ENCODE measurements around the gene LRRC8A.
"Not testable (repeated sequence)": the region's sequence is repeated elsewhere in the genome, so short reads cannot be mapped to it uniquely, and the experiment has no call there.

Gene LRRC8A

DNA sequence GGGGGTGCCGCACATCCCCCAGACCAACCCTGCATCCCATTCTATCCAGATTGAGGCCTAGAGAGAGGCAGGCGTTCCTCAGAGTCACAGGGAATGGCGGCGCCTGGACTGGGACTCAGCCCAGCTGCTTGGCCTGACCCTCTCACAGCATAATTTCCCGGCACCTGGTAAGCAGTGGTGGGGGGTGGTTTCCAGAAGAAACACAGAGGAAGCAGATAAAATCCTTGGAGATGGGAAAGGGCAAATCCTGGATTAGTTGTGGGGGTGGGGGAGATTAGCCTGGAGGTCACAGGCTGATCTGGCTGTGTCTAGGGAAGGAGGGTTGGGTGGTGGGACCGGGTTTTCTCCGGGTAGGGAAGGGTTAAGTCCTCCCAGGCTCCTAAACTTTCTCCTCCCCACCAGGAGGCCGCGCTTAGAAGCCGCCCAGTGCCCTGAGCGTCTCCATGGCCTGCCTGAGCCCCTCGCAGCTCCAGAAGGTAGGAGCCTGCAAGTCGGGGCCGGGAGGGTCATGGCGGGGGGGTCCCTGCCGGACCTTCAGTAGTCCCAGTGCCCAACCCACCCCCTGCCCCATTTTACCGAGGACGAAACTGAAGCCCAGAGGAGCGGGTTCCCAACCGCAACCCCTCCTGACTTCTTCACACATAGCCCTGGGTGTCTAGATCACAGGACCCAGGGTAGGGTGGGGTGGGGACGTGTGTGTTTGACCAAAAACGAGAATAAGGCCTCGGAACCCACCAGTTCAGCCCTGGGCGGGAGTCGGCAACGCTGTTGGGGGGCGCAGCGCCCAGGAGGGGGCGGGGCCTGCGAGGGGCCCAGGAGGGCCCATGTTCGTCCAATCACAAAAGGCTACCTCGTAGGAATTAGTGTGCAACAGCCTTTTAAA lies 40.2 kb downstream of the LRRC8A start:
- DNase-seq (ENCODE audit: low read depth) = no peak

DNA sequence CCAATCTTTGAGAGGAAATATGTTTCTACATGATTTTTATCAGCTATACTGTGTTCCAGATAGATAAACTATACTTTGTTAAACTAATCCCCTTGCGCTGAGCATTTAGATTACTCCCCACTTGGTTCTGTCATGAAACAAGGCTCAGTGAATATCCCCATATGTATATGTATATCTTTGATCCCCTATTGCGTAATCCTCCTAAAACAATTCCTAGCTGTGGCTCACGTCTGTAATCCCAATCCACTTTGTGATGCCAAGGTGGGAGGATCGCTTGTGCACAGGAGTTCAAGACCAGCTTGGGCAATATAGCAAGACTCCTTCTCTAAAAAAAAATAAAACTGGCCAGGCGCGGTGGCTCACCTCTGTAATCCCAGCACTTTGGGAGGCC lies 41.6 kb downstream of the LRRC8A start:
- DNase-seq (ENCODE audit: low read depth) = no peak

- DNase-seq (ENCODE audit: low read depth) = peak; percentile 14
Observed at GRCh38 chr9:128927731-128928411, 45.9 kb downstream of the LRRC8A start.

DNA sequence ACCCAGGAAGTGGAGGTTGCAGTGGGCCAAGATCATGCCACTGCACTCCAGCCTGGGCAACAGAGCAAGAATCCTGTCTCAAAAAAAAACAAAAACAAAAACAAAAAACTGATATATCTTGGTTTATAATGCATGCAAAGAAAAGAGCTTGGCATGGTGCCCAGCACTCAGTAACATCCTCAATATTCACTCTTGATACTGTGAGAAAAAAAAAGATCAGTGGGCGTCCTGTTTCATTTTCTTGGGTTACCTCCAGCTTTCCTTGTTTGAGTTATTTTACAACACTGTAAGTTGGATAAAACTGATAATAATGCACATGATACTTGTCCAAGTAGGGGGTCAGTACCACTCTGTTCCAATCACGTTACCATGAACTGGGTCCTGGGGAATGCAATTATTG lies 46.7 kb downstream of the LRRC8A start:
- no peak for DNase-seq (ENCODE audit: low read depth)

DNA sequence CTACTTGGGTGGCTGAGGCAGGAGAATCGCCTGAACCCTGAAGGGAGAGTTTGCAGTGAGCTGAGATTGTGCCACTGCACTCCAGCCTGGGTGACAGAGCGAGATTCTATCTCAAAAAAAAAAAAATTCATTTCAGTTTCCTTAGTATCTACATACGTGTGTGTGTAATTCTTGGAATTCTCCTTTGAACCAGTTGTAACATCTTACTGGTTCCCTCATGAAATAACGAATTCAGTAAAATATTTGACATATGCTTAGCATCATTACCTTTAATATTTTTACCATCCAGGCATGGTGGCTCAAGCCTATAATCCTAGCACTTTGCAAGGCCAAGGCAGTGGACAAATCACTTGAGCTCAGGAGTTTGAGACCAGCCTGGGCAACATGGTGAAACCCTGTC lies 47.6 kb downstream of the LRRC8A start:
- DNase-seq (ENCODE audit: low read depth) = no peak

DNA sequence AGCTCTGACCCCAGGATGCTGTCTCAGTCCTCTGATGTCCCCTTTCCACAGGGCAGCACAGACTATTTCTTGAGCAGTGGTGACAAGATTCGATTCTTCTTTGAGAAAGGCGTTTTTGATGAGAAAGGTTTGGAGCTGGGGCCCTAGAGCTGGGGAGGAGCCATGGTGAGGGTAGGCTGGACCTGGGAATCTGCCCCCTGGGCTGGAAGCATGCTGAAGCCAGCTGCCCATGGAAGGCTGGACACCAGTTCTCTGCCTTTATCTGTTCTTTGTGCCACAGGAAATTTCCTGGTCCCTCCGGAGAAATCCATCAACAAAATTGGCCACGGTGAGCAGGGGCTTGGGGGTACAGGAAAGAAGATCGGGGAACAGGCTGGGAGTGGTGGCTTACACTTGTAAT lies 51.8 kb downstream of the LRRC8A start:
- no peak for DNase-seq (ENCODE audit: low read depth)

DNA sequence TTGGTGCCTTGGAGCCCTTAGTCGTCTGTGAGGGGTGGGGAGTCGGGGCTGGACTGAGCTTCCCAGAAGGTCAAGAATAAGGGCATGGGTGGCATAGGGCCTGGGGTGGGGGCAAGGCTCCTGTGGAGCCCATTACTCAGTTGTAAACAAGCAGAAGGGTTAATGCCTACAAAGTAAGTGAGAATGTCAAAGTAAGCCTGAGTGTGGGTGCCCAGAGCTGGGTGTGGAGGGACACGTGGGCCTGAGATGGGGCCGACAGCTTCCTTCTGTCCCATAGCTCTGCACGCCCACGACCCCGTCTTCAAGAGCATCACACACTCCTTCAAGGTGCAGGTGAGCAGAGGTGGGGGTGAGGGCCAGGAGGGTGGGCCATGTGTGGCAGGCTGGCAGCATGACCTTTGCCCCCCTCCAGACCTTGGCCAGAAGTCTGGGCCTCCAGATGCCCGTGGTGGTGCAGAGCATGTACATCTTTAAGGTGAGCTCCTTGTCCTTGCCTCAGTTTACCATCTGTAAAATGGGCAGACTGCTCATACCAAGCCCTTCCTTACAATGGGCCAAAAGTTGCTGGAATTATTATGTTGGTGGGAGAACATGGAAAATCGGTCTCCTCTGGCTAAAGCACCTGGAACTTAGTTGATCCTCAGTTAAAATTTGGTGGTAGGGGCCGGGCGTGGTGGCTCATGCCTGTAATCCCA lies 54.4 kb downstream of the LRRC8A start:
- DNase-seq (ENCODE audit: low read depth) = no peak

- no peak for DNase-seq (ENCODE audit: low read depth)
Observed at GRCh38 chr9:128937310-128938165, 55.6 kb downstream of the LRRC8A start.

GRCh38 chr9:128940271-128940921 lies 58.5 kb downstream of the LRRC8A start:
- no peak for DNase-seq (ENCODE audit: low read depth)

- DNase-seq (ENCODE audit: low read depth) = no peak
Observed at GRCh38 chr9:128940946-128941755, 59.2 kb downstream of the LRRC8A start.

DNA sequence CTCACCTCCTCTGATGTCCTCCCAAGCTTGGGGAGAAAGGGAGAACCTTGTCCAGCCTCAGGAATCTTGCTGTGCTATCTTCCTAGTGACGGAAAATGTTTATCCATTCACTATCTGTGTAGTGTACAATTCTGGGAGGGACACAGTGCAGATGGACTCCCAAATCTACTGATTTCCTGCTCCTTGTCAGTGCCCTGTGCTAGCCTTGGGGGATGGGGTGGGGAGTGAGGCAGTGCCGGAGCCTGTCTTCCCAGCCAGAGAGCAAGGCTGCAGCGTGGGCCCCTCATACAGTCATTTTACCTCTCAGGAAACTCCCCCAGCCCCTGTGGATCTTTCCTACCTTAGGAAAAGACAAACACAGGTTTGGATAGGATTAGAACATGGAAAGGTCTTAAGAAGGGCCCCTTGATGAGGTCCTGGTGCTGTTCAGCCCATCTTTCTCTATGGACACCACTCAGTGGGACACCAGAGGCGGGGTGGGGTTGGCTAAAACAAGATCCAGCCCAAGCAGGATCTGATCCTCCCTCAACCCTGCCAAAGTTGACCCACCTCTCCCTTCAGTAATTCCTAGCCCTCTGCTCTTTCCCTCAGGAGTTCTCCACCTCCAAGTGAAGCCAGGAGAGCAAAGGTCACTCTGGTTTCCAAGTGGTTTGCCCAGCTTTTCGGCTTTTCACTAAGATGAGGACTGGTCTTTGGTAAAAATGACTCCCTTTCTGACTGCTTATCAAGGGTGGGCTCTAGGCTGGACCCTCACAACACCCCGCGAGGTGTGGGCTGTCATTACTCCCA lies 62.1 kb downstream of the LRRC8A start:
- no peak for DNase-seq (ENCODE audit: low read depth)

DNA sequence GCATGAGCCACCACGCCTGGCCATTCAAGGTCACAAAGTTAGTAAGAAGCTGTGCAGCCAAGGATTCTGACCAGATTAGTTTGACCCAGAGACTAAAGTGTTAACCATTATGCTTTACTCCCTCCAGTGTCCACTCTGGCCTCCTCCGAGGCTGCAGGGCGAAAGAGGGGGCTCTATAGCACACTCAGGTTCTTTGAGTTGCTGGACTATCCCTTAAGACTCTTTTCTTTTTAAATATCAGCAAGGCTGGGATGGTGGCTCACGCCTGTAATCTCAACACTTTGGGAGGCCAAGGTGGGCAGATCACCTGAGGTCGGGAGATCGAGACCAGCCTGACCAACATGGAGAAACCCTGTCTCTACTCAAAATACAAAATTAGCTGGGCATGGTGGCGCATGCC lies 63.0 kb downstream of the LRRC8A start:
- DNase-seq (ENCODE audit: low read depth) = not testable (repeated sequence)

DNA sequence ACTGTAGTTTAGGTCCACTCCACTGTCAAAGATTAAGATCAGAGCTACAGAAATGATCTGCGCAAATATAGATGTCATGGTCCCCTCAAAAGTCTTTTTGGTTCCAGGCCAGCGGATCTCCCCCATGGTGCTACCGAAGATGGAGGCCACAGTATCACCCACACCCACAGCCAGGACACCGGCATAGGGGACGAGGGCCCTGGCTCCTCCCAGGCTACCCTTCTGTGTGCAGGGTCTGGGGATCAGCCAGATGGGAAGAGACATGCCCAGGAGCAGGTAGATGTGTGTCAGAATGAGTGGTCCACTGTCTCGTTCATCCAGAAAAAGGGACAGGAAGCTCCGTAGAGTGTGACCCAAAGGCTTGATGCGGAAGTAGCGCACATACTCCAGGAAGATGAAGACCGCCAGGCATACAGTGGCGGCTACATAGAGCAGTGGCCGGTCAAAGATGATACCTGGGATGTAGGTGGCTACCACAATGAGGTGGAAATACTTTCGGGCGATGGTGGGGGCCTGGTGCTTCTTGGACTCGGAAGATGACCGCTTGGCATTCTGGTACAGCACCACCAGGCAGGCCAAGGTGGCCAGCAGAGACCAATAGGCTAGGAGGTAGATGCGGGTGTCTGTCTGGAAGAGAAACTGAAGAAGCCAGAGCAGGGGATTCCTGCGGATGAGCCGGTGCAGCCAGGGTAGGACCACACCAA lies 64.0 kb downstream of the LRRC8A start:
- DNase-seq (ENCODE audit: low read depth) = no peak

- no peak for DNase-seq (ENCODE audit: low read depth)
Observed at GRCh38 chr9:128946571-128947276, 64.8 kb downstream of the LRRC8A start.

DNA sequence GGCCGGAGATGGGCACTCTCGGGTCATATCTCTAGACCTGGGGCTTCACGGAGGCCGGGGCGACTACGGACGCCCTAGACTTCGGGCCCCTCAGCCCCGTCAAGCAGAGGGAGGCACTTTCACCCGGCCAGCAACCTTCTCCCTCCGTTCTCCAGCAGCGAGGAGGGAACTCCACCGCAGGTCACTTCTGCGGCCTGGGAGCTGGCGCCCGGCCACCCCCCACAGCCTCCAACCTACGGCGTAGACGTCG lies 65.3 kb downstream of the LRRC8A start:
- no peak for DNase-seq (ENCODE audit: low read depth)

GRCh38 chr9:128947527-128948301 lies 65.8 kb downstream of the LRRC8A start, which contains the start of the genes DOLK and NUP188:
Gene DOLK (minus strand): TSS chr9:128947603. CDS start chr9:128947303, 300 bp downstream.
Gene NUP188 (plus strand): TSS chr9:128947699. CDS start chr9:128947720, 21 bp downstream.
- peak; percentile 99 for DNase-seq (ENCODE audit: low read depth)

DNA sequence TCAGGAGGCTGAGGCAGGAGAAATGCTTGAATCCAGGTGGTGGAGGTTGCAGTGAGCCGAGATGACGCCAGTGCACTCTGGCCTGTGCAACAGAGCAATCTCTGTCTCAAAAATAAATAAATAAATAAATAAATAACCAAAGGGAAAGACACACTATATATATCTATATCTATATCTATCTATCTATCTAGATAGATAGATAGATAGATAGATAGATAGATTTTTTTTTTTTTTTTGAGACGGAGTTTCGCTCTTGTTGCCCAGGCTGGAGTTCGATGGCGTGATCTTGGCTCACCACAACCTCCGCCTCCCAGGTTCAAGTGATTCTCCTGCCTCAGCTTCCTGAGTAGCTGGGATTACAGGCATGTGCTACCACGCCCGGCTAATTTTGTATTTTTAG lies 79.5 kb downstream of the LRRC8A start:
- not testable (repeated sequence) for DNase-seq (ENCODE audit: low read depth)

Data from activated T-helper 1 cell treated with Interleukin-2 at 50 U/mL for 16 hours (primary cell).